Prostate gland (tissue), 2 donors: ENCODE results near the gene FAU. TPM values are rescaled to one million over a fixed set of nuclear protein-coding genes. Genes with fewer than 3 reads are reported as not detected.

Source experiments
- DNase-seq: peaks from one replicate; pipeline ENCODE4 v3.0.0-alpha.2; 2019; ENCODE audit warnings: low spot score
- H3K27ac ChIP-seq, 2 donors: fragments of 200-600 bp; sonication (generic); 2 replicates each; pipeline ENCODE4 v1.5.1; 2017 to 2019
- H3K27me3 ChIP-seq: fragments of 200-600 bp; sonication (generic); replicated peaks from 2 replicates; pipeline ENCODE4 v1.5.1; 2019; ENCODE audit not compliant: insufficient read depth
- H3K36me3 ChIP-seq, 2 donors: fragments of 200-600 bp; sonication (generic); 1 replicate in 1 of 2; 2 replicates in 1 of 2; pipeline versions ENCODE4 v1.5.1 to v1.8.1; 2017 to 2019
- H3K4me1 ChIP-seq: fragments of 200-600 bp; sonication (generic); replicated peaks from 2 replicates; pipeline ENCODE4 v1.5.1; 2019
- H3K4me3 ChIP-seq, 2 donors: fragments of 200-600 bp; sonication (generic); 2 replicates each; pipeline ENCODE4 v1.5.1; 2017 to 2019
- H3K9me3 ChIP-seq: fragments of 200-600 bp; sonication (generic); 2 replicates; pipeline ENCODE4 v1.5.1; 2017
- CTCF ChIP-seq, 4 experiments: fragments of 200-600 bp in 2 of 4; fragments of 450-650 bp in 2 of 4; sonication (generic) in 2 of 4; IDR thresholded peaks; 1 replicate in 3 of 4; 2 replicates in 1 of 4; pipeline ENCODE4 v1.5.1; 2016 to 2019; ENCODE audit warnings: antibody characterized with exemption in 4 of 4, mild to moderate bottlenecking in 2 of 4, moderate library complexity in 2 of 4
- POLR2A ChIP-seq: fragments of 450-650 bp; IDR thresholded peaks from one replicate; pipeline ENCODE4 v1.6.1; 2016; ENCODE audit warnings: antibody characterized with exemption, mild to moderate bottlenecking
- POLR2AphosphoS5 ChIP-seq: sonication (generic); formaldehyde crosslinking; IDR thresholded peaks from one replicate; pipeline ENCODE4 v1.6.1; 2017; ENCODE audit warnings: antibody characterized with exemption
- WGBS: methylation state at CpG from one replicate; pipeline ENCODE4 v1.1.5; 2018; 5-methylcytosine and 5-hydroxymethylcytosine counted together
- intact Hi-C: fragments of 100-400 bp; cut with DNase I; formaldehyde crosslinking; loops from one replicate; pipeline ENCODE4 v1.14.2; 2022
- total RNA-seq, 2 donors: library from RNA; depleted of rRNA; stranded (reverse); fragments of >200 nt; gene quantifications; one replicate each; pipeline ENCODE4 v1.1.0, GENCODE V29; 2016

Gene FAU
- total RNA-seq, 2 donors from 2014 or later = 654 to 691 TPM

GRCh38 chr11:65133724-65134123 is 11.8 kb upstream of the FAU start:
- under 1% methylated on average over 20 of the region's 20 CpGs for WGBS
- no peak for DNase-seq
- peaks cover 7% of the 10 kb centered on the region for H3K4me1 ChIP-seq

DNA sequence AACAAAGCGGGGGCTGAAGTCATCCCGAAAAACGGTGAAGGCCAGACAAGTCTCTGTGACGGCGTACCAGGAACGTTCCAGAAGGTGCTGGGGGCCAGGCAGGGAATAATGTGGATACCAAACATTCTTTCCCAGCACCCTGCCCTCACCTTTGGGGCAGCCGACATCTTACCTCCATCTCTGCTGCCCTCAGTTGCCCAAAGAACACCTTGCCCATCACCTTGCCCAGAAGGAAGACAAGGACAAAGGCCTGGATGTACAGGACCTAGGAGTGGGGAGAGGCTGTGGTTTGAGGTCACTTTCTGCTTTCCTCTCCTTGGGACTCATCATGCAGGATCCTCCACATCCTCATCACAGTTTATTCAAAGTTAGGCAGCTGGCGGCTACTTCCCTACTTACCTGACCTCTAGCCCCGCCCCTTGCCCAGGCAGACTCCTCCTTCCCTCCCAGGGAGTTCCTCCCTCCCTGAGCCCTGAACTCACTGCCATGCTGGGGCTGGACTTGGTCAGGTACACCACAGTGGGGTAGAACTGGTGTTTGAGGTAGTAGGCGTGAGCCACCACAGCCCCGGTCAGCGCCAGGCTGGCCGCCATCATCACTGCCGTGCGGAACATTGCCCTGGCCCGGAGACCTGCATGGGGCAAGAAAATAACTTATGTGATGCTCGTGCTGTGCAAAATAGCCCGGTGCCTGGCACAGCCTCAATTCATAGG is 11.2 kb upstream of the FAU start:
- Histone ChIP-seq H3K4me3 (peak overlapping the region; percentile 55 to 64), H3K27ac (peak overlapping the region; percentile 98), H3K27me3 (no peaks in the 10 kb centered on the region), H3K9me3 (no peaks in the 10 kb centered on the region), H3K4me1 (peaks cover 7% of the 10 kb centered on the region), H3K36me3 (peaks cover 21 to 28% of the 10 kb centered on the region in 2 donors)
- TF ChIP-seq POLR2AphosphoS5 (no peak), CTCF (IDR thresholded peaks at IDR 0.05) (no peak), POLR2A (peak; percentile 30)
- DNase-seq = no peak
- 34% methylated on average over 18 of the region's 18 CpGs for WGBS
- intact Hi-C loops = no loop called here

More at GRCh38 chr11:65133724-65134123, 11.8 kb upstream of the FAU start:
- intact Hi-C loops = no loop called here
- no peaks in the 10 kb centered on the region for H3K9me3 ChIP-seq
- H3K27me3 ChIP-seq = no peaks in the 10 kb centered on the region
- no peak for TF ChIP-seq CTCF (IDR thresholded peaks at IDR 0.05)
- no peak for TF ChIP-seq POLR2AphosphoS5
- TF ChIP-seq POLR2A = no peak
- peak overlapping the region; percentile 98 for H3K27ac ChIP-seq
- H3K4me3 ChIP-seq = peak overlapping the region; percentile 55 to 64
- peaks cover 21 to 28% of the 10 kb centered on the region in 2 donors for H3K36me3 ChIP-seq

- H3K27me3 ChIP-seq = no peaks in the 10 kb centered on the region
- H3K9me3 ChIP-seq = no peaks in the 10 kb centered on the region
- H3K27ac ChIP-seq = peak overlapping the region in 1 of 2 donors; percentile 98
- H3K4me3 ChIP-seq = peak overlapping the region in 1 of 2 donors; percentile 55
- intact Hi-C loops = no loop called here
- H3K36me3 ChIP-seq = peaks cover 21 to 34% of the 10 kb centered on the region in 2 donors
- no peak for TF ChIP-seq CTCF (IDR thresholded peaks at IDR 0.05)
- TF ChIP-seq POLR2A = no peak
- TF ChIP-seq POLR2AphosphoS5 = no peak
- DNase-seq = no peak
- 73% methylated on average over 10 of the region's 10 CpGs for WGBS
- H3K4me1 ChIP-seq = peaks cover 7% of the 10 kb centered on the region
Observed at GRCh38 chr11:65132238-65132987, 10.5 kb upstream of the FAU start.

DNA sequence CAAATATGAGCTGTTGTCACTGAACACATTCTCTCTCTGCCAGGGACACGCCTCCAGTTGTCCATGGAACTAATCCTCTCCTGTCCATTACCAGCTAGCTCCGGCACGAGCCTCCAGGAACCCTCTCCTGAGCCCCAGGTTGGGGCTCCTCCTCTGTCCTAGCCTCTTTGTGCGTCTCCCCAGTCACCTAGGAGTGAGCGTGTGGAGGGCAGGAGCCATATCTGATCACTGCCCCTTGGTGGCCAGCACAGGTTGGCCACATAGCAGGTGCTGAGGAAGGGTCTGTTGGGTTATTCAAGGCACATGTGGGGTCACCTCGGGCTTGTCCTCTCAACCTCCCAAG is 9.9 kb upstream of the FAU start:
- whole genome bisulfite sequencing = 88% methylated on average over 6 of the region's 6 CpGs
- H3K27ac ChIP-seq = no peak overlapping the region
- no peaks in the 10 kb centered on the region for H3K9me3 ChIP-seq
- H3K27me3 ChIP-seq = no peaks in the 10 kb centered on the region
- TF ChIP-seq CTCF (IDR thresholded peaks at IDR 0.05) (no peak), POLR2AphosphoS5 (no peak), POLR2A (no peak)
- no peak overlapping the region for H3K4me3 ChIP-seq
- no peak for DNase-seq
- intact Hi-C loops = no loop called here
- H3K4me1 ChIP-seq = peaks cover 7% of the 10 kb centered on the region
- H3K36me3 ChIP-seq = peaks cover 21 to 37% of the 10 kb centered on the region in 2 donors
